HepG2 (cell line): ENCODE data around the gene GCH1. TPM values are rescaled to one million over a fixed set of nuclear protein-coding genes. Genes with fewer than 3 reads are reported as not detected.

Experiments
- ARID3A ChIP-seq: IDR thresholded peaks from 2 replicates; pipeline ENCODE4 v1.6.1; 2012; ENCODE audit warnings: low read depth, low read length, improper control_type of control experiment
- CREB3 ChIP-seq: sonication (generic); formaldehyde crosslinking; IDR thresholded peaks from 2 replicates; pipeline ENCODE4 v1.5.0; 2020; ENCODE audit warnings: missing genetic modification reagents
- GLI4 ChIP-seq: sonication (generic); formaldehyde crosslinking; IDR thresholded peaks from 2 replicates; pipeline ENCODE4 v1.5.1; 2020; ENCODE audit warnings: missing genetic modification reagents, mild to moderate bottlenecking, moderate library complexity, borderline replicate concordance
- KDM6A ChIP-seq: IDR thresholded peaks from 2 replicates; pipeline ENCODE4 v1.6.1; 2016; ENCODE audit warnings: low read depth
- MIER3 ChIP-seq: IDR thresholded peaks from 2 replicates; pipeline ENCODE4 v1.6.1; 2016; ENCODE audit warnings: missing compliant biosample characterization, borderline replicate concordance
- MLLT10 ChIP-seq: sonication (generic); formaldehyde crosslinking; IDR thresholded peaks from 2 replicates; pipeline ENCODE4 v1.4.0; 2020; ENCODE audit warnings: missing genetic modification reagents
- MXI1 ChIP-seq: IDR thresholded peaks from 3 replicates; pipeline ENCODE4 v1.6.1; 2012; ENCODE audit warnings: low read depth, low read length, inconsistent platforms, borderline replicate concordance
- MYNN ChIP-seq: sonication (generic); formaldehyde crosslinking; IDR thresholded peaks from 2 replicates; pipeline ENCODE4 v1.4.0; 2020; ENCODE audit warnings: mild to moderate bottlenecking, low read depth, missing genetic modification reagents
- NCOR1 ChIP-seq: fragments of 200-600 bp; sonication (generic); IDR thresholded peaks from 2 replicates; pipeline ENCODE4 v1.7.0; 2017; ENCODE audit warnings: antibody characterized with exemption, low read length, borderline replicate concordance
- NFATC3 ChIP-seq: sonication (generic); formaldehyde crosslinking; IDR thresholded peaks from 2 replicates; pipeline ENCODE4 v1.5.1; 2020; ENCODE audit warnings: mild to moderate bottlenecking, missing genetic modification reagents
- RBFOX2 ChIP-seq: fragments of 200-400 bp; formaldehyde crosslinking; IDR thresholded peaks from 2 replicates; pipeline ENCODE4 v1.6.1; 2017; ENCODE audit warnings: low read depth, mild to moderate bottlenecking, low read length
- REL ChIP-seq: sonication (generic); formaldehyde crosslinking; conservative IDR thresholded peaks from 2 replicates; pipeline ENCODE4 v1.8.0; 2022; ENCODE audit warnings: mild to moderate bottlenecking, missing genetic modification reagents, moderate library complexity
- RELA ChIP-seq: sonication (generic); formaldehyde crosslinking; IDR thresholded peaks from 2 replicates; pipeline ENCODE4 v1.4.0; 2020; ENCODE audit warnings: missing genetic modification reagents
- SP5 ChIP-seq: IDR thresholded peaks from 2 replicates; pipeline ENCODE4 v1.6.1; 2016; ENCODE audit warnings: low read depth, borderline replicate concordance
- TFAP4 ChIP-seq: sonication (generic); IDR thresholded peaks from 2 replicates; pipeline ENCODE4 v1.6.1; 2016; ENCODE audit warnings: low read depth, borderline replicate concordance
- ZC3H13 ChIP-seq: sonication (generic); formaldehyde crosslinking; IDR thresholded peaks from 2 replicates; pipeline ENCODE4 v1.8.1; 2023; ENCODE audit warnings: mild to moderate bottlenecking, missing genetic modification reagents, moderate library complexity
- ZFY ChIP-seq: sonication (generic); formaldehyde crosslinking; IDR thresholded peaks from 2 replicates; pipeline ENCODE4 v1.4.0; 2020; ENCODE audit warnings: missing genetic modification reagents
- ZNF121 ChIP-seq: sonication (generic); formaldehyde crosslinking; IDR thresholded peaks from 2 replicates; pipeline ENCODE4 v1.5.0; 2020; ENCODE audit warnings: mild to moderate bottlenecking, missing genetic modification reagents
- ZNF430 ChIP-seq: sonication (generic); formaldehyde crosslinking; IDR thresholded peaks from 2 replicates; pipeline ENCODE4 v1.9.0; 2021; ENCODE audit warnings: mild to moderate bottlenecking, missing genetic modification reagents
- ZNF768 ChIP-seq: sonication (generic); formaldehyde crosslinking; IDR thresholded peaks from 2 replicates; pipeline ENCODE4 v1.4.0; 2020; ENCODE audit warnings: missing genetic modification reagents
- ZNF777 ChIP-seq: sonication (generic); formaldehyde crosslinking; IDR thresholded peaks from 2 replicates; pipeline ENCODE4 v1.4.0; 2020; ENCODE audit warnings: missing genetic modification reagents
- ZNF780A ChIP-seq: sonication (generic); formaldehyde crosslinking; IDR thresholded peaks from 2 replicates; pipeline ENCODE4 v1.8.0; 2022; ENCODE audit warnings: mild to moderate bottlenecking, missing genetic modification reagents, moderate library complexity
- ZNF83 ChIP-seq: sonication (generic); formaldehyde crosslinking; IDR thresholded peaks from 2 replicates; pipeline ENCODE4 v1.4.0; 2020; ENCODE audit warnings: missing genetic modification reagents, mild to moderate bottlenecking, borderline replicate concordance
- ZSCAN12 ChIP-seq: sonication (generic); formaldehyde crosslinking; IDR thresholded peaks from 2 replicates; pipeline ENCODE4 v1.9.0; 2021; ENCODE audit warnings: mild to moderate bottlenecking, missing genetic modification reagents
- polyA plus RNA-seq, 8 experiments: library from polyadenylated mRNA; depleted of rRNA in 3 of 8; stranded (reverse) in 7 of 8; unstranded in 1 of 8; fragments of >200 nt; fragmentation: Illumina TruSeq in 4 of 8; extraction: Trizol in 4 of 8; gene quantifications; 2 replicates each; pipeline versions ENCODE4 v1.2.1 to v1.2.3, GENCODE V29; 2011 to 2016; ENCODE audit warnings: low read depth in 4 of 8, missing spikeins in 1 of 8, mixed read lengths in 1 of 8; ENCODE audit not compliant: insufficient read depth in 1 of 8
- total RNA-seq, 5 experiments: library from RNA; depleted of rRNA; stranded (reverse); fragments of >200 nt; fragmentation: Illumina TruSeq; extraction: Trizol; gene quantifications; 2 replicates each; pipeline ENCODE4 v1.2.3, GENCODE V29; 2016; ENCODE audit warnings: low read depth in 1 of 5
- TF ChIP-seq, protein P1 (sequence below): sonication (generic); formaldehyde crosslinking; IDR thresholded peaks from 2 replicates; pipeline ENCODE4 v1.9.0; 2021; ENCODE audit warnings: missing genetic modification reagents, mild to moderate bottlenecking, borderline replicate concordance

The GCH1 gene
- total and polyA plus RNA-seq, 2 of the 13 experiments (the other 11 are each of a cell fraction or from before 2014, with no cell fraction given) = 15.0 to 25.2 TPM

GRCh38 chr14:54944737-54945391, 42.2 kb upstream of the GCH1 start (continued):
- TF ChIP-seq TFAP4 (no peak), NFATC3 (CRISPR knock-in tag) (no peak), RBFOX2 (no peak), SP5 (no peak), KDM6A (CRISPR knock-in tag) (no peak), REL (CRISPR knock-in tag) (no peak), ZSCAN12 (CRISPR knock-in tag) (no peak), CREB3 (no peak), GLI4 (CRISPR knock-in tag) (no peak), RELA (no peak), ZNF777 (CRISPR knock-in tag) (no peak), ZNF121 (no peak), ZNF83 (no peak), MYNN (CRISPR knock-in tag) (no peak), MXI1 (peak; percentile 41; the same call in 1 of the 3 replicates), ZC3H13 (CRISPR knock-in tag) (no peak), MLLT10 (CRISPR knock-in tag) (no peak), MIER3 (CRISPR knock-in tag) (0 out of 2 replicates have a peak, but pooled peaks have one; percentile 17), ZNF768 (no peak), NCOR1 (peak; percentile 83), ZNF780A (CRISPR knock-in tag) (no peak), ZFY (no peak), ARID3A (peak; percentile 46; the same call in 1 of the 2 replicates), ZNF430 (no peak)
- TF ChIP-seq, protein P1, sequence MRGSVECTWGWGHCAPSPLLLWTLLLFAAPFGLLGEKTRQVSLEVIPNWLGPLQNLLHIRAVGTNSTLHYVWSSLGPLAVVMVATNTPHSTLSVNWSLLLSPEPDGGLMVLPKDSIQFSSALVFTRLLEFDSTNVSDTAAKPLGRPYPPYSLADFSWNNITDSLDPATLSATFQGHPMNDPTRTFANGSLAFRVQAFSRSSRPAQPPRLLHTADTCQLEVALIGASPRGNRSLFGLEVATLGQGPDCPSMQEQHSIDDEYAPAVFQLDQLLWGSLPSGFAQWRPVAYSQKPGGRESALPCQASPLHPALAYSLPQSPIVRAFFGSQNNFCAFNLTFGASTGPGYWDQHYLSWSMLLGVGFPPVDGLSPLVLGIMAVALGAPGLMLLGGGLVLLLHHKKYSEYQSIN = no peak
